ENCODE data around the gene LRP6.
A peak's percentile ranks its signal among the peaks of the same experiment; 100 is the strongest.

Gene LRP6

DNA sequence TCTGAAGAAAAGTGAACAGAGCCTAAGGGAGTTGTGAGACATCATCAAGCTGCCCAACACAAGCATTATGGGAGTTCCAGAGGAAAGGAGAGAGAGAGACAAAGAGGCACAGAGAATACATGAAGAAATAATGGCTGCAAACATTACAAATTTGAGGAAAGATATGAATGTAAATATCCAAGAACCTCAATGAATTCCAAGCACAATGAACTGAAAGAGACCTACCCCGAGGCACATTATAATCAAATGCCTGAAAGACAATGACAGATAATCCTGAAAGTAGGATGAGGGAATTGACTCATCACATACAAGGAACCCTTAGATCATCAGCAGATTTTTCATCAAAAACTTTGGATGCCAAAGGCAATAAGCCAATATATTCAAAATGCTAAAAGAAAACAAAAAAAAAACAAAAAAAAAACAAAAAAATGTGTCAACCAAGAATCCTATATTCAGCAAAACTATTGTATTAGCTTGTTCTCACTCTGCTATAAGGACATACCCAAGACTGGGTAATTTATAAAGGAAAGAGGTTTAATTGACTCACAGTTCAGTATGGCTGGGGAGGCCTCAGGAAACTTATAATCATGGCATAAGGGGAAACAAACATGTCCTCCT, 158.3 kb downstream of the LRP6 start:
- DNase-seq, result no peak

- DNase-seq, result no peak
These were observed 159.2 kb downstream of the LRP6 start for GRCh38 chr12:12107678-12108077.

GRCh38 chr12:12099102-12099501, 167.7 kb downstream of the LRP6 start:
- DNase-seq, result no peak

- no peak for DNase-seq
These were observed 168.2 kb downstream of the LRP6 start for GRCh38 chr12:12098691-12099015.

DNA sequence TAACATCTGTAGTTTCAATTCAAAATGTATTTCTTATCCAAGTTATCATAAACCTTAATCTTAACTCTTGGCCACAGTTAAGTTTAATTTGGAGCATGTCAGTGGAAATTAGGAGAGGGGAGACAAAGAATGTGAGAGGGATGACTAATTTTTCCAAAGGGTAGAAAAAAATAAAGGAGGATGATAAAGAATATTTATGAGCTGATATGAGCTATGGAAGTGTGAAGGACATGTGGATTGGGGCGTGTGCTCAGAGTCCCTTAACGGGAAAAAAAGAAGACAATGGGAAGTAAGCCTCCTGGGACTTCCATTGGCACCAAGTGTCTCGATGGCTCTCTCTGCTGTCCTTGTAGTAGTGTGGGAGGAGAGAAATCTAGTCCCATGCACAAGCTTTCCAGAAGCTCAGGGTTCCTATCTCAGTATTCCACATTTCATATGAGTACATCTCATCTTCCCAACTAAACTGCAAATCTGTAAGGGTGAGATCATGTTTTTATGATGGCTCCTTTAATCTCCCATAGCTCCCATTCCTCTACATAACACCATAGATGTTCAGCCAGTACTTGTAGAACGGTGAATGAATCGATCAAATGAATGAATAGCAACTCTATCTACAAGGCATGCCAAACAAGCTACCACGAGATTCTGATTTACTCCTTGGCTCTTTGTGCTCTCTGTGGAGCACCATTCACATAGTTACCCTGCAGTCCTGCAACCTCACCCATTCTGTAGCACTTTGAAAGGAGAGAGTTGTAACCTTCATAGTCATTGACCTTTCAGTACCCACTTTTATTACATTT, 168.8 kb downstream of the LRP6 start:
- DNase-seq, result no peak

DNA sequence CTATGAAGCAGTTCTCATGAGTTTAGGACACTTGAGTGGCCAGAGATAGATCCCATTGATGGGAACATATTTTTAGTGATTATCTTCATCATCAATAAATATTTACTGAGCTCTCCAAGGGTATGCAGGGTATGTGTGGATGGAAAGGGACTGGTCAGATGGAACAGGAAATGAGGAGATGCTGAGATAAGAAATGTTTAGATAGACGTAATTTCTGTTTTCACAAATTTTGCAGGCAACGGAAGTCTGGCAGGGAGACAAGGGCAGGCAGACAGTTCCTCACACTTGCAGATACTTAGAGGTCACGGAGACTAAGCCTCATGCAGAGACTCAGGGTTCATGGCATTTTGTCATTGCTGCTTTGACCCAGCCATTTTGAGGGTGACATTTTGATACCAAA, 171.8 kb downstream of the LRP6 start:
- DNase-seq, result no peak

GRCh38 chr12:12094481-12094880, 172.4 kb downstream of the LRP6 start:
- DNase-seq, result no peak

- peak; percentile 81 for DNase-seq
These were observed 174.7 kb downstream of the LRP6 start for GRCh38 chr12:12091977-12092663.

GRCh38 chr12:12091071-12091470, 175.8 kb downstream of the LRP6 start:
- DNase-seq, result no peak

DNA sequence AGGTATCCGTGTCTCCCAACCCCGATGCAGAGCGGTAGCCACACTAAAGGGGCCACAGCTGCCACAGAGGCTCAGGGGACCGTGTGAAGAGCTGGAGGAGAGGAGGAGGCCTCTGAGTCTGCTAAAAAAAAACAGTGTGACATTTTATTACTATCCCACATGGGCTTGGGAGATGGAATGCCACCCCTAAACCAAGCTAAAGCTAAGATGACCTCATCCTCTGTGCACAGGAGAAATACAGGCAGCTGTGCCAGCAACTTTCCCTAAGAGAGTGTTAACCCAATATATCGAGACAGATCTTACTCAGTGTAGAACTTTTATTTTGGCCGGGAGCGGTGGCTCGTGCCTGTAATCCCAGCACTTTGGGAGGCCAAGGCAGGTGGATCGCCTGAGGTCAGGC, 178.1 kb downstream of the LRP6 start:
- no peak for DNase-seq

GRCh38 chr12:12088147-12088546, 178.7 kb downstream of the LRP6 start:
- no peak for DNase-seq

- DNase-seq, result no peak
These were observed 179.2 kb downstream of the LRP6 start for GRCh38 chr12:12087693-12088034.

GRCh38 chr12:12086973-12087692, 179.7 kb downstream of the LRP6 start:
- DNase-seq, result no peak

GRCh38 chr12:12086362-12086761, 180.5 kb downstream of the LRP6 start:
- DNase-seq, result no peak

DNA sequence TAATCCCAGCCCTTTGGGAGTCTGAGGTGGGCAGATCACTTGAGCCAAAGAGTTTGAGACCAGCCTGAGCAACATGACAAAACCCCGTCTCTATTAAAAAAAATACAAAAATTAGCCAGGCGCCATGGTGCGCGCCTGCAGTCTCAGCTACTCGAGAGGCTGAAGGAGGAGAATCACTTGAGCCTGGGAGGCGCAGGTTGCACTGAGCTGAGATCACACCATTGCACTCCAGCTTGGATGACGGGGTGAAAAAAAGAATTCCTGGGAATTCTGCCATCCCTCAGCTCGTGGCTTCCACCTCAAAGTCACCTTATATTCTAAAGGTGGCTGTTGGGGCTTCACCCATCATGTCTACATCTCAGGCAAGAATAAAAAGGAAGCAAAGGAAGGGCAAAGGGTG, 183.2 kb downstream of the LRP6 start:
- DNase-seq, result no peak

- DNase-seq, result no peak
These were observed 184.9 kb downstream of the LRP6 start for GRCh38 chr12:12081836-12082497.

DNA sequence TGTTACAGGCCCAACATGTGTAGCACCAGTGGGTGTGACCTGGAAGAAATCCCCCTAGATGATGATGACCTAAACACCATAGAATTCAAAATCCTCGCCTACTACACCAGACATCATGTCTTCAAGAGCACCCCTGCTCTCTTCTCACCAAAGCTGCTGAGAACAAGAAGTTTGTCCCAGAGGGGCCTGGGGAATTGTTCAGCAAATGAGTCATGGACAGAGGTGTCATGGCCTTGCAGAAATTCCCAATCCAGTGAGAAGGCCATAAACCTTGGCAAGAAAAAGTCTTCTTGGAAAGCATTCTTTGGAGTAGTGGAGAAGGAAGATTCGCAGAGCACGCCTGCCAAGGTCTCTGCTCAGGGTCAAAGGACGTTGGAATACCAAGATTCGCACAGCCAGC, 187.6 kb downstream of the LRP6 start:
- DNase-seq, result no peak

DNA sequence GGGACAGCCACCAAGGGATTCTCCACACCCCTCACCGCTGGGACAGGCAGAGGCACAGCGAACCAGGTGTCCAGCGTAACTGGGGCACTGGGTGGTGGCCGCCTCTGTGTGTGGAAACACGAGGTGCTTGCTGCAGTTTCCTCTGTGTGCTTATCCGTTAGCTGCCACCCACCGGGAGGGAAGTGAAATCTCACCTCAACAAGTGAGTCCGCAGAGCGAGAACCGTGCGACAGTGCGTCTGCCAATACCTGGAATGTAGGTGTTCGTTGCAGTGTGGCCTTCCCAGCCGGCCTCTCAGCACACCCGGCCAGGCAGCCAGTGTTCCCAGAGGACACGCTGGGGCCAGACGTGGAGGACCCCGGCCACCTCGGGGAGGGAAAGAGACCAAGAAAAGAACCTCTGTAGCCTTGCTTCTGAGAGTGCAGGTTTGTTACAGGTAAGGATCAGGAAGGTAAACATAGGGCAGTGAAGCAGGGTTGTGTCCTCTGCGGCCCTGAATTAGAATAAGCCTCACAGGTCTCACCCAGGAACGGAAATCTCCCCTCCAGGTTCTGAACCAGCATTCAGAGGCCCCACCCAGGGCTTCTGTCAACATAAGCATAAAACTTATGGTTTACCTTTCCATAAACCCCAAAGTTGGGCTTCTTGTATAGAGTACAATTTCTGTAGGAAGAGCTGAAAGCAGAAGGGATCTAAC, 194.6 kb downstream of the LRP6 start:
- no peak for DNase-seq

- DNase-seq, result no peak
These were observed 195.9 kb downstream of the LRP6 start, which contains the start of gene BCL2L14 for GRCh38 chr12:12070674-12071656. Gene BCL2L14, plus strand, starts transcription at chr12:12070939. Its CDS starts 8,367 bp downstream, at chr12:12079306.

DNA sequence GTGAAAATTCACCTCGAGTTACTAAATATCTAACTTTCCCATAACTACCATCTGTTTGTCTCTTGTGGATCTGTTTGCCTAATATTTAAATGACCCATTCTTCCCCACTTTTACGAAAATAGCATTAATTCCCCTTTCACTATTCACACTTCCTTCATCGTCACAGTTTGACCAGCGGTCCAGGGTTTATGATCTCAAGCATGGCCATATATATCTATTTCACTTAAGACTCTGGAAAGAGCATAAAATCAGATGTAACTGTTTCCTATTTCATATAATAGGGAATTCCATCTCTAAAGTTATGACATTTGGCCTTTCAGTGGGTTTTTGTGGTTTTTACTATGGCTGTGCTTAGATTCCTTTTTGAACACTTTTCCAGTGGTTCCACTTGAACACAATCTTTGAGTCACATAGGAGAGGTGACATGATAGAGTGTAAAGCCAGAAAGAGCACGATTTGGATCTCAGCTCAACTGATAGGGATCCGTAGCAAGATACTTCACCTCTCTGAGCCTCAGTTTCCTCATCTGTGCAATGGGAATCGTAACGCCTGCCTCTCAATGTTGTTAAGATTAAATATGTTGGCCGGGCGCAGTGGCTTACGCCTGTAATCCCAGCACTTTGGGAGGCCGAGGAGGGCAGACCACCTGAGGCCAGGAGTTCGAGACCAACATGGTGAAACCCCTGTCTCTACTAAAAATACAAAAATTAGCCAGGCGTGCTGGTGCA, 196.9 kb downstream of the LRP6 start:
- no peak for DNase-seq

Data from NCI-H1105 (cell line).